T-helper 17 cell (primary cell): ENCODE results near the gene AIF1L. TPM values are rescaled to one million over a fixed set of nuclear protein-coding genes. Genes with fewer than 3 reads are reported as not detected.
A peak's percentile ranks its signal among the peaks of the same experiment; 100 is the strongest.
"Not testable (repeated sequence)": the region's sequence is repeated elsewhere in the genome, so short reads cannot be mapped to it uniquely, and the experiment has no call there.

Source experiments
- ATAC-seq: fragments of 150-1000 bp; cut with Tn5 transposase; 2 replicates; pipeline ENCODE4 v1.10.0; 2021; ENCODE audit warnings: mild to moderate bottlenecking, moderate library complexity
- DNase-seq, 3 donors: peaks; one replicate each; pipeline versions ENCODE4 v3.0.0 to v3.0.0-alpha.2; 2020 to 2021
- H3K9me3 ChIP-seq: one replicate; pipeline ENCODE4 v1.7.0; 2013; ENCODE audit warnings: low read length, mild to moderate bottlenecking; ENCODE audit not compliant: control insufficient read depth, poor library complexity, severe bottlenecking
- H3K27ac Mint-ChIP-seq: one replicate; pipeline ENCODE4 v1.8.0; 2022; ENCODE audit warnings: mild to moderate bottlenecking, moderate library complexity, mixed read lengths
- H3K27me3 Mint-ChIP-seq: one replicate; pipeline ENCODE4 v1.8.0; 2022; ENCODE audit warnings: mixed read lengths
- H3K36me3 Mint-ChIP-seq: one replicate; pipeline ENCODE4 v1.8.0; 2022; ENCODE audit warnings: low read depth, mixed read lengths
- H3K4me1 Mint-ChIP-seq: one replicate; pipeline ENCODE4 v1.8.0; 2022; ENCODE audit warnings: mild to moderate bottlenecking, mixed read lengths
- H3K4me3 Mint-ChIP-seq: one replicate; pipeline ENCODE4 v1.8.0; 2022; ENCODE audit warnings: mild to moderate bottlenecking, moderate library complexity, mixed read lengths
- total RNA-seq, 4 donors: library from RNA in 2 of 4; stranded (reverse) in 2 of 4; gene quantifications; one replicate each; pipeline ENCODE4 v1.2.3 and lab custom pipeline; 2022 to 2026

Gene AIF1L
- total RNA-seq, 2 donors from 2014 or later: 0.22 TPM; not detected in 1

GRCh38 chr9:131153595-131153994 is 57.3 kb downstream of the AIF1L start:
- DNase-seq: no peak
- peaks cover 12% of the 10 kb centered on the region for H3K36me3 Mint-ChIP-seq
- no peaks in the 10 kb centered on the region for H3K9me3 ChIP-seq
- peaks cover 16% of the 10 kb centered on the region for H3K4me1 Mint-ChIP-seq
- no peaks in the 10 kb centered on the region for H3K27me3 Mint-ChIP-seq
- no peak overlapping the region for H3K4me3 Mint-ChIP-seq
- ATAC-seq: no peak
- no peak overlapping the region for H3K27ac Mint-ChIP-seq

GRCh38 chr9:131158673-131159072 is 62.3 kb downstream of the AIF1L start:
- H3K4me3 Mint-ChIP-seq, ATAC-seq, H3K9me3 ChIP-seq, DNase-seq, H3K27ac Mint-ChIP-seq, H3K27me3 Mint-ChIP-seq: not testable (repeated sequence)
- Mint-ChIP-seq H3K36me3 (peaks cover 12% of the 10 kb centered on the region), H3K4me1 (peaks cover 14% of the 10 kb centered on the region)

GRCh38 chr9:131160416-131161112 is 64.2 kb downstream of the AIF1L start:
- H3K36me3 Mint-ChIP-seq: peaks cover 8% of the 10 kb centered on the region
- ATAC-seq (no peak), DNase-seq (no peak)
- H3K27me3 Mint-ChIP-seq: no peaks in the 10 kb centered on the region
- H3K27ac Mint-ChIP-seq: no peak overlapping the region
- no peaks in the 10 kb centered on the region for H3K9me3 ChIP-seq
- H3K4me3 Mint-ChIP-seq: no peak overlapping the region
- H3K4me1 Mint-ChIP-seq: peaks cover 7% of the 10 kb centered on the region

DNA sequence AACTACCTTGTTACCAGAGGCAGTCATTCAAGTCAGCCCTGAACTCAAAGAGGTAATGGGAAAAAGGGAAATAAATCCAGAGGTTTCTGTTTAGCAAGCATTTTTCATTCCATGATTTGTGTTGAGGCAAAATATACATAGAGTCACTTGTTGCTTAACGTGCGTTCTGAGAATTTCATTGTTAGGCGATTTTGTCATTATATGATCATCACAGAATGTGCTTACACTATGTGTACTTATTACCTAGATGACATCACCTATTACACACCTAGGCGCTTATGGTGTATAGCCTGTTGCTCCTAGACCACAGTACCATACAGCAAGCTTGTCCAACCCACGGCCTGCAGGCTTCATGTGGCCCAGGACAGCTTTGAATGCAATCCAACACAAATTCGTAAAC is 65.3 kb downstream of the AIF1L start:
- peaks cover 11% of the 10 kb centered on the region for H3K36me3 Mint-ChIP-seq
- DNase-seq: no peak
- H3K27ac Mint-ChIP-seq: no peak overlapping the region
- H3K9me3 ChIP-seq: no peaks in the 10 kb centered on the region
- peaks cover 7% of the 10 kb centered on the region for H3K4me1 Mint-ChIP-seq
- no peak for ATAC-seq
- H3K4me3 Mint-ChIP-seq: no peak overlapping the region
- H3K27me3 Mint-ChIP-seq: no peaks in the 10 kb centered on the region

GRCh38 chr9:131162886-131163285 is 66.6 kb downstream of the AIF1L start:
- H3K4me3 Mint-ChIP-seq: no peak overlapping the region
- H3K27ac Mint-ChIP-seq: peak overlapping the region; percentile 74
- DNase-seq (no peak), ATAC-seq (no peak)
- H3K4me1 Mint-ChIP-seq: peaks cover 10% of the 10 kb centered on the region
- H3K27me3 Mint-ChIP-seq: no peaks in the 10 kb centered on the region
- no peaks in the 10 kb centered on the region for H3K9me3 ChIP-seq
- peaks cover 11% of the 10 kb centered on the region for H3K36me3 Mint-ChIP-seq

GRCh38 chr9:131165523-131165922 is 69.2 kb downstream of the AIF1L start:
- ATAC-seq (no peak), DNase-seq (no peak)
- Mint-ChIP-seq H3K4me1 (peaks cover 12% of the 10 kb centered on the region), H3K36me3 (peaks cover 13% of the 10 kb centered on the region), H3K27ac (peak overlapping the region; percentile 27), H3K4me3 (no peak overlapping the region), H3K27me3 (no peaks in the 10 kb centered on the region)
- no peaks in the 10 kb centered on the region for H3K9me3 ChIP-seq

- H3K9me3 ChIP-seq: no peaks in the 10 kb centered on the region
- DNase-seq: no peak
- peaks cover 13% of the 10 kb centered on the region for H3K36me3 Mint-ChIP-seq
- H3K4me3 Mint-ChIP-seq: no peak overlapping the region
- H3K27me3 Mint-ChIP-seq: no peaks in the 10 kb centered on the region
- no peak for ATAC-seq
- peaks cover 13% of the 10 kb centered on the region for H3K4me1 Mint-ChIP-seq
- peak overlapping the region; percentile 21 for H3K27ac Mint-ChIP-seq
These were observed 70.9 kb downstream of the AIF1L start for GRCh38 chr9:131167146-131167692.

DNA sequence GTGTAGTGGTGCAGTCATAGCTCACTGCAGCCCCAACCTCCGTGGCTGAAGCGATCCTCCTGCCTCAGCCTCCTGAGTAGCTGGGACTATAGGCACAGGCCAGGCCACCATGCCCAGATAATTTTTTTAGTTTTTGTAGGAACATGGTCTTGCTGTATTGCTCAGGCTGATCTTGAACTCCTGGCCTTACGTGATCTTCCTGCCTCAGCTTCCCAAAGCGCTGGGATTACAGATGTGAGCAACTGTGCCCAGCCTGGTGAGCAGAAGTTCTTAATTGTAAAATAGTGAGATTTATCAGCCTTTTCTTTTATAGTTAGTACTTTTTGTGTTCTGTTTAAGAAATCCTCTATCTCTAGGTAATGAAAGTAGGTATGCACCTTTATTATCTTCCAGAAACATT is 71.6 kb downstream of the AIF1L start:
- no peak overlapping the region for H3K4me3 Mint-ChIP-seq

DNA sequence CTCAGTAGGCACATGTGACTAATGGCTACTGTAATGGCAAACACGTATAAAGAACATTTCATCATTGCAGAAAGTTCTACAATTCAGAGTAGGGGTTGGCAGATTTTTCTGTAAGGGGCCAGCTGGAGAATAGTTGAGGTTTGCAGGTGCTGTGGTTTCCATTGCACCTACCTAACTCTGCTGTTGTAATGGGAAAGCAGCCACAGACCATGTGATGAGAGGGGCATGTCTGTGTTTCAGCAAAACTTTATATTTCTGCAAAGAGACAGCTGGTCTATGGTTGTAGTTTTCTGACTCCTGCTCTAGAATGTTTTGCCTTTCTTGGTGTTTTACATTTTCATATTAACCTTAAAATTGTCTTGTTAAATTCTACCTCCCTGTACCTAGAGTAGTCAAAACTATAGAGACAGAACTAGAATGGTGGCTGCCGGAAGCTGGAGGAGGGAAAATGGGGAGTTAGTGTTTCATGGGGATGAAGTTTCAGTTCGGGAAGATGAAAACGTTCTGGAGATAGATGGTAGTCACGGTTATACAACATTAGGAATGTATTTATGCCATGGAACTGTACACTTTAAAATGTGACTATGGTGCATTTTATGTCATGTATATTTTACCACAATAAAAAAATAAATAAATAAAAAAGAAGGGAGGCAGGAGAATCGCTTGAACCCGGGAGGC is 73.4 kb downstream of the AIF1L start:
- H3K27ac Mint-ChIP-seq: no peak overlapping the region
- H3K36me3 Mint-ChIP-seq: peaks cover 7% of the 10 kb centered on the region

More for the DNA sequence above, 71.6 kb downstream of the AIF1L start:
- DNase-seq (no peak), ATAC-seq (no peak)
- Mint-ChIP-seq H3K27ac (peak overlapping the region; percentile 21), H3K4me1 (peaks cover 14% of the 10 kb centered on the region), H3K27me3 (no peaks in the 10 kb centered on the region), H3K36me3 (peaks cover 12% of the 10 kb centered on the region)
- H3K9me3 ChIP-seq: no peaks in the 10 kb centered on the region

More for the DNA sequence above, 73.4 kb downstream of the AIF1L start:
- ATAC-seq: no peak
- H3K9me3 ChIP-seq: no peaks in the 10 kb centered on the region
- no peak for DNase-seq
- no peak overlapping the region for H3K4me3 Mint-ChIP-seq
- H3K27me3 Mint-ChIP-seq: no peaks in the 10 kb centered on the region
- H3K4me1 Mint-ChIP-seq: peaks cover 11% of the 10 kb centered on the region

Other genes starting within 250 kb of the AIF1L start
- gene QRFP, start 199.7 kb upstream of the AIF1L start, total RNA-seq: not detected
- not detected for gene FIBCD1, start 157.3 kb upstream of the AIF1L start, total RNA-seq
- under 1 TPM; 0.47 to 0.50 TPM for gene LAMC3, start 87.4 kb upstream of the AIF1L start, total RNA-seq
- 100 to 1,000 TPM; 105 to 107 TPM for gene NUP214, start 29.1 kb downstream of the AIF1L start, total RNA-seq
- 10 to 100 TPM; 59.5 to 60.4 TPM for gene FAM78A, start 180.0 kb downstream of the AIF1L start, total RNA-seq
- gene PLPP7, start 193.2 kb downstream of the AIF1L start, total RNA-seq: under 1 TPM in 1 of 2 donors, not detected in 1; 0.17 TPM